ENCODE measurements around the gene PPARA.

PPARA gene

DNA sequence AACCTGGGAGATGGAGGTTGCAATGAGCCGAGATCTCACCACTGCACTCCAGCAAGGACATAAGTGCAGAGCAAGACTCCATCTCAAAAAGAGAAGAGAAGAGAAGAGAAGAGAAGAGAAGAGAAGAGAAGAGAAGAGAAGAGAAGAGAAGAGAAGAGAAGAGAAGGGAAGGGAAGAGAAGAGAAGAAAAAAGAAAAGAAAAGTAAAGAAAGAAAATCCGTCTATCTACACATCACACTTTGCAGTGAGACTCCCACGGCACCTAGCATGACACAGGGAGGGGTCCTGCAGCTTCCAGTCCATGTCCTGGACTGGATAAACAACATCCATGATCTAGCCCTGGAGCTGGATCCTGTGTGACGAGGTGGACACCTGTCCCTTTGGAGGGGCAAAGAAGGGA is 4.0 kb upstream of the PPARA start:
- H3K9me3 ChIP-seq (ENCODE audit: control insufficient read depth, low read length): no peaks in the 10 kb centered on the region
- DNase-seq: no peak
- H3K36me3 ChIP-seq (ENCODE audit: control insufficient read depth, insufficient read depth, low read length): no peaks in the 10 kb centered on the region
- H3K27ac ChIP-seq (ENCODE audit: insufficient read depth, low read length, poor library complexity, severe bottlenecking): no peak overlapping the region
- H3K27me3 ChIP-seq (replicated peaks; ENCODE audit: control insufficient read depth, insufficient read depth, low read length, poor library complexity, severe bottlenecking): no peaks in the 10 kb centered on the region
- H3K4me1 ChIP-seq (ENCODE audit: control insufficient read depth, insufficient read depth, low read length, poor library complexity, severe bottlenecking): peaks cover 2% of the 10 kb centered on the region
- H3K4me3 ChIP-seq (ENCODE audit: insufficient read depth, low read depth, low read length, poor library complexity, severe bottlenecking): no peak overlapping the region

DNA sequence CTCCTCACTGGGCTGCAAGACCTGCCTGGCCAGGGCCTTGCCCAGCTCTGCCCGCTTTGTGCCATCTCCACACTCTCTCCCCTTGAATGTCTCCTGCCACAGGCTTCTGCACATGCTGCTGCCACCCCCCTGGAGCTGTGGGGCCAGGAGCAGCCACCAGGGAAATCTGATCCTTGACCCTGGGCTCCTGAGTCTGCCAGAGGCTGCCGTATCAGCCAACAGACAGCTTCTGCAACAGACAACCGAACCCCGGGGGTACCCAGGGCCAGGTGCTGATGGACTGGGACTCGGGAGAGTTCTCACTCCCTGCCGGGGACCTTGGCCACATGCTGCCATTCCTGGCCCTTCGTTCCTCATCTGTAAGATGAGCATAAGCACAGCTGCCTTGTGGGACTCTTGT is 3.3 kb upstream of the PPARA start:
- no peak for DNase-seq
- peaks cover 9% of the 10 kb centered on the region for H3K4me1 ChIP-seq (ENCODE audit: control insufficient read depth, insufficient read depth, low read length, poor library complexity, severe bottlenecking)
- H3K4me3 ChIP-seq (ENCODE audit: insufficient read depth, low read depth, low read length, poor library complexity, severe bottlenecking): no peak overlapping the region
- no peaks in the 10 kb centered on the region for H3K27me3 ChIP-seq (replicated peaks; ENCODE audit: control insufficient read depth, insufficient read depth, low read length, poor library complexity, severe bottlenecking)
- H3K36me3 ChIP-seq (ENCODE audit: control insufficient read depth, insufficient read depth, low read length): no peaks in the 10 kb centered on the region
- no peak overlapping the region for H3K27ac ChIP-seq (ENCODE audit: insufficient read depth, low read length, poor library complexity, severe bottlenecking)
- no peaks in the 10 kb centered on the region for H3K9me3 ChIP-seq (ENCODE audit: control insufficient read depth, low read length)

DNA sequence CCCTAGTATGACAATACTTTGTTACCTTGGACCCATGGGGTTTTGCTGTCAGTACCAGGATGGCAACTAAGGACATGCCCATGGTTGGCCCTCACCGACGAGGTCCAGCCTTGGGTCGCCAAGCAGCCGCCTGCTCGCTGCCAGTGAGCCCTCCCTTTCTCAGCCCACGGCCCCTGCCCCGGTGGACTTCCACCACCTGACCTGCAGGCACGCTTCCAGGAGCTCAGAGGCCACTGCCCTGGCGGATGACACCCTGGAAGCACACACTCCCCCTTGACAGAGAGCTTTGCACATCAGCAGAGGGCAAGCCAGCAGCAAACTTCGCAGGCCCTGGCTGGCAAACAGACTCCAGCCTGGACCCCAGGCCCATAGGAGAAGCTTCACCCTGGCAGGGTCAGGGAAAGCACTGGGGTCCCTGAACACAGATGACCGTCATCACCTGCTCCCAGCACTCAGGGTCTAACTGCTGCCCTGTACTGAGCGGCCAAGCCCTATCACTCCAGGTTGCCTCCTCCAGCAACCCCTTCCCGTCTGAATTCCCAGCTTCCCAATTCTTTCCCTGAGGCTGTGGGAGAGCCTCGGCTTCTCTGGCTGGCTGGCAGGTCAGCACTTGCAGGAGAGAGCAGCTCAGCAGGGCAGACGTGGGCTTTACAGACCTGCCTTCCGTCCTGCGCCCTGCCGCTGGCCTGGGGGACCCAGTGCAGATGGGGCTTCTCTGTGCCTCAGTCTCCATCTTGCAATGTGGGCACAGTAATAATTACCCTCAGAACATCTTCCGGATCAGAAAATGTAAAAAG is 2.7 kb upstream of the PPARA start:
- Histone ChIP-seq H3K27ac (ENCODE audit: insufficient read depth, low read length, poor library complexity, severe bottlenecking) (no peak overlapping the region), H3K36me3 (ENCODE audit: control insufficient read depth, insufficient read depth, low read length) (no peaks in the 10 kb centered on the region), H3K27me3 (replicated peaks; ENCODE audit: control insufficient read depth, insufficient read depth, low read length, poor library complexity, severe bottlenecking) (no peaks in the 10 kb centered on the region), H3K9me3 (ENCODE audit: control insufficient read depth, low read length) (no peaks in the 10 kb centered on the region), H3K4me3 (ENCODE audit: insufficient read depth, low read depth, low read length, poor library complexity, severe bottlenecking) (no peak overlapping the region), H3K4me1 (ENCODE audit: control insufficient read depth, insufficient read depth, low read length, poor library complexity, severe bottlenecking) (peaks cover 9% of the 10 kb centered on the region)
- DNase-seq: no peak

GRCh38 chr22:46148336-46148735 is 2.0 kb upstream of the PPARA start:
- no peaks in the 10 kb centered on the region for H3K27me3 ChIP-seq (replicated peaks; ENCODE audit: control insufficient read depth, insufficient read depth, low read length, poor library complexity, severe bottlenecking)
- DNase-seq: no peak
- H3K27ac ChIP-seq (ENCODE audit: insufficient read depth, low read length, poor library complexity, severe bottlenecking): no peak overlapping the region
- H3K4me1 ChIP-seq (ENCODE audit: control insufficient read depth, insufficient read depth, low read length, poor library complexity, severe bottlenecking): peaks cover 9% of the 10 kb centered on the region
- no peaks in the 10 kb centered on the region for H3K36me3 ChIP-seq (ENCODE audit: control insufficient read depth, insufficient read depth, low read length)
- no peaks in the 10 kb centered on the region for H3K9me3 ChIP-seq (ENCODE audit: control insufficient read depth, low read length)
- H3K4me3 ChIP-seq (ENCODE audit: insufficient read depth, low read depth, low read length, poor library complexity, severe bottlenecking): no peak overlapping the region

DNA sequence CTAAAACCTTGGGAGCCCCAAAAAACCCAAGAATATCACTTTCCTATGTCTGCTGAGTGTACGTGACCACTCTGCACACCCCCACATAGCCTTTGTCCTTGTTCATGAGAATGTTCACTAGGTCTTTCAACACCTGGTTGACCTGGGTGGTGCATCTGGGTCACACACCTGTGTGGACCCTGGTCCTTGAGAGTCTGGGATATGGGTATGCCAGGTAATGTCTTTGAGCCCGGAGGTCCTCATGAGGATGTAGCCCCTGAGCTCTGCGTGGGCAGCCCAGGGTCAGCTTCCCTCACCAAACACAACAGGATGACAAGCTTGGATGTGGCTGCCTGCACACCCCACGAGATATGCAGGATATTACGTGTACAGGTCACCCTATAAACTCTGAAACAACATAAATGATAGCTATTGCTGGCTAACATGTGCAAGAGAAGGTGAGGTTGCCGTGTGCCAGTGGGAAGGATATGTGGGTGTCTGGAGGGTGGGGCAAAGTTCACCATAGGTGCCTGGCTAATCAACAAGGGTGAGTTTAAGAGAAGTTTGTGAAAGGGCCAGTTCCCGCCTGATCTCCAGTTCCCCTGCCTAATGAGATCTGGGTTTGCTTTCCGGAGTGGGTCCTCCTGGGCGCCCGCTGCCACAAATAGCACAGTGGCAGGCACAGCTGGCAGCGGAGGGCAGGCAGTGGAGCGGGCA is 1.4 kb upstream of the PPARA start:
- peak overlapping the region; percentile 76 for H3K4me3 ChIP-seq (ENCODE audit: insufficient read depth, low read depth, low read length, poor library complexity, severe bottlenecking)
- H3K27me3 ChIP-seq (replicated peaks; ENCODE audit: control insufficient read depth, insufficient read depth, low read length, poor library complexity, severe bottlenecking): no peaks in the 10 kb centered on the region
- H3K27ac ChIP-seq (ENCODE audit: insufficient read depth, low read length, poor library complexity, severe bottlenecking): peak overlapping the region; percentile 9
- H3K4me1 ChIP-seq (ENCODE audit: control insufficient read depth, insufficient read depth, low read length, poor library complexity, severe bottlenecking): peaks cover 9% of the 10 kb centered on the region
- no peaks in the 10 kb centered on the region for H3K36me3 ChIP-seq (ENCODE audit: control insufficient read depth, insufficient read depth, low read length)
- DNase-seq: peak in 2 of 3 donors; percentile 7 to 15
- H3K9me3 ChIP-seq (ENCODE audit: control insufficient read depth, low read length): no peaks in the 10 kb centered on the region

DNA sequence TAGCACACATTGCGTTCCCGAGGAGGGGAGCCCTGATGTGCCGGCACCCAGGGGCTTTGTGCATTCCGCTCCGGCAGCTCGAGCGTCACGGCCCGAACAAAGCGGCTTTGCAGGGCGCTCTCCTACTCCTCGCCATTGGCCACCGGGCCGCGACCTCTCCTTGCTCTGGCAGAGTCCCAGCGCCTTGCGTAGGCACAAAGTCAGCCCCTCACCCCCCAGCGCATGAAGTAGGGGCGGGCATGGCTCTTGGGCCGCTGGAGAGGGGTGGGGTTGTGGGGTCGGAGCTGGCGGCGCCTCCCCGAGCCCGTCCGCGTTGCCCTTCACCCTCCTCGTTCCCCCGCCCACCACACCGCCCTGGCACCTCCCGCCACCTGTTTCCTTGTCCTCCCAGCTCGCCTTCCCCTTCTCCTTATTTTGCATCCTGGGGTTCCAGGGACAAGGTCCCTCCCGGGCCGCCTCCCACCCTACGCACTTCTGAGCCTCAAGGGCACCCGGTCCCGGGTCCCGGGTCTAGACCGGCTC is 753 bp upstream of the PPARA start:
- no peaks in the 10 kb centered on the region for H3K27me3 ChIP-seq (replicated peaks; ENCODE audit: control insufficient read depth, insufficient read depth, low read length, poor library complexity, severe bottlenecking)
- DNase-seq: peak; percentile 21 to 37 (median 27)
- H3K9me3 ChIP-seq (ENCODE audit: control insufficient read depth, low read length): no peaks in the 10 kb centered on the region
- H3K27ac ChIP-seq (ENCODE audit: insufficient read depth, low read length, poor library complexity, severe bottlenecking): peak overlapping the region; percentile 52
- peak overlapping the region; percentile 76 for H3K4me3 ChIP-seq (ENCODE audit: insufficient read depth, low read depth, low read length, poor library complexity, severe bottlenecking)
- H3K36me3 ChIP-seq (ENCODE audit: control insufficient read depth, insufficient read depth, low read length): no peaks in the 10 kb centered on the region
- H3K4me1 ChIP-seq (ENCODE audit: control insufficient read depth, insufficient read depth, low read length, poor library complexity, severe bottlenecking): peaks cover 9% of the 10 kb centered on the region

DNA sequence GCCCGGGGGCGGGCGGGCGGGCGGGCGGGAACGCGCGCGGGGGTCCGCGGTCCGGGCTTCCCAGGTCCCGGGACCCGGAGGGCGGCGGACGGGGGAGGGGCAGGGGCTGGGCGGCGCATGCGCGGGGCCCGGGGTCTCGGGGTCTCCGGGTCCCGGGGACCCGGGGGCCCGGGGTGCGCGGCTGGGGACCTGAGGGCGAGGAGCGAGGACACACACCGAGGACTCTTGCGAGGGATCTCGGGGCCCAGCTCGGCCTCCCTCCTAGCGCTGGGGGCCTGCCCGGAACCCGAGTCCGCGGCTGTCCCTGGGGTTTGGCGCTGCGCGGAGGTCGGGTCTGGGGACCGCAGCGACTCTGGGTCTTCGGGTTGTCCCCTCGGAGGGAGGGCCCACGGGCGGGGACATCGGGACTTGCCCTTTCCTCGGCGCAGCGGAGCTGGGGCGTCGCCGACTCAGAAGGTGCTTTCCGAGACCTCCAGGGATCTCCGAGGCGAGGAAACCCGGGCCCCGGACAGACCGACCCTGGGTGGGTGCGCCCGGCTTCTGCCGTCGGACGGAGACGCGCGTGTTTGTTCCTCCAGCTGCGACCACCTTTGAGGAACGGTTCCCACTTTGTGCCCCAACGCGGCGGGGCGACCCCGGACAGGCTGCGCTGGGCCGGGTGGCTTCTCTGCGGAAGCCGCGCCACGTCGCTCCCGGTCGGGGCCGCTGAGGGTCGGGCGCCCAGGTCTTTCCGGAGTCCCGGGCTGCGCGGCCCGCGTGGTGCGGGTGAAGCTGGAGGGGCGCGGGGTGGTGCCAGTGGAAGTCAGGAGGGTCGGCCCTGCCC is 540 bp downstream of the PPARA start:
- H3K27ac ChIP-seq (ENCODE audit: insufficient read depth, low read length, poor library complexity, severe bottlenecking): peak overlapping the region; percentile 59
- peak; percentile 44 to 53 (median 46) for DNase-seq
- H3K9me3 ChIP-seq (ENCODE audit: control insufficient read depth, low read length): no peaks in the 10 kb centered on the region
- peaks cover 9% of the 10 kb centered on the region for H3K4me1 ChIP-seq (ENCODE audit: control insufficient read depth, insufficient read depth, low read length, poor library complexity, severe bottlenecking)
- H3K27me3 ChIP-seq (replicated peaks; ENCODE audit: control insufficient read depth, insufficient read depth, low read length, poor library complexity, severe bottlenecking): no peaks in the 10 kb centered on the region
- no peaks in the 10 kb centered on the region for H3K36me3 ChIP-seq (ENCODE audit: control insufficient read depth, insufficient read depth, low read length)
- H3K4me3 ChIP-seq (ENCODE audit: insufficient read depth, low read depth, low read length, poor library complexity, severe bottlenecking): peak overlapping the region; percentile 69

GRCh38 chr22:46153930-46154329 is 3.6 kb downstream of the PPARA start:
- Histone ChIP-seq H3K36me3 (ENCODE audit: control insufficient read depth, insufficient read depth, low read length) (no peaks in the 10 kb centered on the region), H3K4me1 (ENCODE audit: control insufficient read depth, insufficient read depth, low read length, poor library complexity, severe bottlenecking) (peaks cover 9% of the 10 kb centered on the region), H3K27me3 (replicated peaks; ENCODE audit: control insufficient read depth, insufficient read depth, low read length, poor library complexity, severe bottlenecking) (no peaks in the 10 kb centered on the region), H3K27ac (ENCODE audit: insufficient read depth, low read length, poor library complexity, severe bottlenecking) (no peak overlapping the region), H3K4me3 (ENCODE audit: insufficient read depth, low read depth, low read length, poor library complexity, severe bottlenecking) (no peak overlapping the region), H3K9me3 (ENCODE audit: control insufficient read depth, low read length) (no peaks in the 10 kb centered on the region)
- no peak for DNase-seq

- Histone ChIP-seq H3K36me3 (ENCODE audit: control insufficient read depth, insufficient read depth, low read length) (no peaks in the 10 kb centered on the region), H3K27me3 (replicated peaks; ENCODE audit: control insufficient read depth, insufficient read depth, low read length, poor library complexity, severe bottlenecking) (no peaks in the 10 kb centered on the region), H3K4me3 (ENCODE audit: insufficient read depth, low read depth, low read length, poor library complexity, severe bottlenecking) (no peak overlapping the region), H3K4me1 (ENCODE audit: control insufficient read depth, insufficient read depth, low read length, poor library complexity, severe bottlenecking) (peaks cover 9% of the 10 kb centered on the region), H3K27ac (ENCODE audit: insufficient read depth, low read length, poor library complexity, severe bottlenecking) (no peak overlapping the region), H3K9me3 (ENCODE audit: control insufficient read depth, low read length) (no peaks in the 10 kb centered on the region)
- no peak for DNase-seq
Measured at GRCh38 chr22:46156031-46156430, 5.7 kb downstream of the PPARA start.
